Liver (tissue), 9 donors: ENCODE measurements around the gene CDK15. TPM values are rescaled to one million over a fixed set of nuclear protein-coding genes. Genes with fewer than 3 reads are reported as not detected.

Experiments used
- DNase-seq: peaks from one replicate; pipeline ENCODE4 v3.0.0-alpha.2; 2017; ENCODE audit warnings: low spot score
- H3K27ac ChIP-seq, 2 donors: one replicate each; pipeline ENCODE4 v1.7.0; 2013; ENCODE audit warnings: inconsistent platforms in 2 of 2, low read length in 2 of 2, control low read depth in 1 of 2, low read depth in 1 of 2, mild to moderate bottlenecking in 1 of 2
- H3K27me3 ChIP-seq, 4 donors: one replicate each; pipeline versions ENCODE4 v1.6.1 to v1.7.0; 2013; ENCODE audit warnings: low read length in 3 of 4, inconsistent platforms in 1 of 4, mild to moderate bottlenecking in 1 of 4, moderate library complexity in 1 of 4; ENCODE audit not compliant: control insufficient read depth in 4 of 4, insufficient read depth in 4 of 4
- H3K36me3 ChIP-seq, 4 donors: one replicate each; pipeline versions ENCODE4 v1.6.1 to v1.7.0; 2013; ENCODE audit warnings: low read length in 3 of 4, mild to moderate bottlenecking in 3 of 4, low read depth in 1 of 4, moderate library complexity in 1 of 4; ENCODE audit not compliant: control insufficient read depth in 4 of 4, insufficient read depth in 3 of 4
- H3K4me1 ChIP-seq, 4 donors: one replicate each; pipeline versions ENCODE4 v1.6.1 to v1.7.0; 2013; ENCODE audit warnings: low read length in 3 of 4, mild to moderate bottlenecking in 3 of 4, moderate library complexity in 1 of 4; ENCODE audit not compliant: control insufficient read depth in 4 of 4, insufficient read depth in 4 of 4
- H3K4me3 ChIP-seq, 3 donors: one replicate each; pipeline versions ENCODE4 v1.6.1 to v1.7.0; 2013; ENCODE audit warnings: low read length in 3 of 3, control low read depth in 1 of 3, low read depth in 1 of 3, mild to moderate bottlenecking in 1 of 3
- H3K9ac ChIP-seq, 2 donors: one replicate each; pipeline ENCODE4 v1.7.0; 2013; ENCODE audit warnings: low read length in 2 of 2, mild to moderate bottlenecking in 2 of 2, moderate library complexity in 2 of 2, control low read depth in 1 of 2, low read depth in 1 of 2
- H3K9me3 ChIP-seq, 4 donors: one replicate each; pipeline versions ENCODE4 v1.6.1 to v1.7.0; 2013; ENCODE audit warnings: low read length in 3 of 4; ENCODE audit not compliant: control insufficient read depth in 4 of 4
- ATF3 ChIP-seq: IDR thresholded peaks from 2 replicates; pipeline ENCODE4 v1.6.1; 2016; ENCODE audit warnings: antibody characterized with exemption
- CTCF ChIP-seq: fragments of 150-350 bp; IDR thresholded peaks from 2 replicates; pipeline ENCODE4 v1.5.1; 2017; ENCODE audit warnings: improper control_type of control experiment, low read depth, low read length; ENCODE audit not compliant: missing input control
- EGR1 ChIP-seq, 2 donors: IDR thresholded peaks; 2 replicates each; pipeline ENCODE4 v1.6.1; 2016 to 2018; ENCODE audit warnings: antibody characterized with exemption in 2 of 2, low read depth in 2 of 2
- FOXA1 ChIP-seq: IDR thresholded peaks from 2 replicates; pipeline ENCODE4 v1.6.1; 2016; ENCODE audit warnings: antibody characterized with exemption
- FOXA2 ChIP-seq: IDR thresholded peaks from 2 replicates; pipeline ENCODE4 v1.6.1; 2016; ENCODE audit warnings: antibody characterized with exemption
- GABPA ChIP-seq, 2 donors: IDR thresholded peaks in 1 of 2; conservative IDR thresholded peaks in 1 of 2; 2 replicates each; pipeline ENCODE4 v1.6.1; 2016; ENCODE audit warnings: antibody characterized with exemption in 2 of 2, mild to moderate bottlenecking in 1 of 2, moderate library complexity in 1 of 2
- HNF4A ChIP-seq, 2 donors: conservative IDR thresholded peaks; 2 replicates each; pipeline ENCODE4 v1.6.1; 2016; ENCODE audit warnings: antibody characterized with exemption in 2 of 2, mild to moderate bottlenecking in 2 of 2
- HNF4G ChIP-seq: IDR thresholded peaks from 2 replicates; pipeline ENCODE4 v1.6.1; 2016; ENCODE audit warnings: antibody characterized with exemption
- JUND ChIP-seq, 2 donors: IDR thresholded peaks; 2 replicates each; pipeline ENCODE4 v1.6.1; 2016; ENCODE audit warnings: antibody characterized with exemption in 2 of 2
- MAX ChIP-seq: IDR thresholded peaks from 2 replicates; pipeline ENCODE4 v1.6.1; 2016; ENCODE audit warnings: antibody characterized with exemption
- NR2F2 ChIP-seq: IDR thresholded peaks from 2 replicates; pipeline ENCODE4 v1.6.1; 2016; ENCODE audit warnings: antibody characterized with exemption
- RAD21 ChIP-seq, 2 donors: IDR thresholded peaks; 2 replicates each; pipeline ENCODE4 v1.6.1; 2016; ENCODE audit warnings: antibody characterized with exemption in 2 of 2, mild to moderate bottlenecking in 2 of 2
- REST ChIP-seq: IDR thresholded peaks from 2 replicates; pipeline ENCODE4 v1.6.1; 2016; ENCODE audit warnings: antibody characterized with exemption, mild to moderate bottlenecking
- RXRA ChIP-seq, 2 donors: IDR thresholded peaks; 2 replicates each; pipeline ENCODE4 v1.6.1; 2017 to 2018; ENCODE audit warnings: antibody characterized with exemption in 2 of 2, mild to moderate bottlenecking in 1 of 2
- SP1 ChIP-seq: IDR thresholded peaks from 2 replicates; pipeline ENCODE4 v1.6.1; 2018; ENCODE audit warnings: antibody characterized with exemption, mild to moderate bottlenecking
- TAF1 ChIP-seq: conservative IDR thresholded peaks from 2 replicates; pipeline ENCODE4 v1.6.1; 2016; ENCODE audit warnings: antibody characterized with exemption, mild to moderate bottlenecking
- YY1 ChIP-seq: IDR thresholded peaks from 2 replicates; pipeline ENCODE4 v1.6.1; 2016; ENCODE audit warnings: antibody characterized with exemption, mild to moderate bottlenecking
- ZBTB33 ChIP-seq: IDR thresholded peaks from 2 replicates; pipeline ENCODE4 v1.6.1; 2016; ENCODE audit warnings: antibody characterized with exemption
- whole genome bisulfite sequencing: extraction: QIAGEN DNeasy Blood & Tissue Kit; methylation state at CpG from one replicate; pipeline ENCODE4 v1.1.7; 2013; 5-methylcytosine and 5-hydroxymethylcytosine counted together
- polyA plus RNA-seq, 2 donors: library from polyadenylated mRNA; stranded (reverse) in 1 of 2; unstranded in 1 of 2; fragments of 200-250 nt in 1 of 2; fragments of >200 nt in 1 of 2; fragmentation: Nextera tagmentation in 1 of 2; extraction: Ambion mirVana in 1 of 2; gene quantifications; one replicate each; pipeline versions ENCODE4 v1.2.1 to v1.2.3, GENCODE V29; 2013 to 2015
- total RNA-seq, 2 donors: library from RNA; depleted of rRNA; stranded (reverse); fragments of >200 nt; gene quantifications; one replicate each; pipeline ENCODE4 v1.2.3, GENCODE V29; 2014
- donor health status: healthy.
- donor health status: healthy.
- donor health status: healthy.
- donor health status: healthy.
- donor health status: healthy.

The CDK15 gene
- total and polyA plus RNA-seq, 4 donors = under 0.01 to 0.47 (median 0.06) TPM; not detected in 1

- Histone ChIP-seq H3K27me3 (no peaks in the 10 kb centered on the region), H3K4me3 (peak overlapping the region; percentile 89 to 94 (median 90)), H3K4me1 (peaks cover 2 to 38% (median 30%) of the 10 kb centered on the region in 4 donors), H3K27ac (peak overlapping the region; percentile 55 to 68), H3K9me3 (no peaks in the 10 kb centered on the region), H3K9ac (peak overlapping the region; percentile 30 to 81), H3K36me3 (no peaks in the 10 kb centered on the region)
- DNase-seq = peak; percentile 38
- no peak for TF ChIP-seq NR2F2
- TF ChIP-seq HNF4A (conservative IDR thresholded peaks at IDR 0.05) = no peak
- TF ChIP-seq ATF3 = no peak
- no peak for TF ChIP-seq RAD21 (IDR thresholded peaks at IDR 0.05)
- TF ChIP-seq REST = no peak
- TF ChIP-seq ZBTB33 = no peak
- no peak for TF ChIP-seq CTCF
- no peak for TF ChIP-seq MAX
- no peak for TF ChIP-seq FOXA2
- no peak for TF ChIP-seq EGR1 (IDR thresholded peaks at IDR 0.05; ENCODE audit: low read depth in 2 of 2)
- no peak for TF ChIP-seq HNF4G
- no peak for TF ChIP-seq RXRA (IDR thresholded peaks at IDR 0.05)
- TF ChIP-seq TAF1 = no peak
- TF ChIP-seq GABPA (IDR thresholded peaks at IDR 0.05 in 1 of 2, conservative IDR thresholded peaks at IDR 0.05 in 1 of 2) = no peak
- TF ChIP-seq YY1 = no peak
- TF ChIP-seq JUND (IDR thresholded peaks at IDR 0.05) = no peak
- TF ChIP-seq FOXA1 = no peak
- TF ChIP-seq SP1 = no peak
- 2% methylated on average over 15 of the region's 15 CpGs for WGBS
Measured at GRCh38 chr2:201781557-201782051, 24.7 kb upstream of the CDK15 start.
